HG03135 (cell line): ENCODE results near the gene HIPK3.

Source experiments
- ATAC-seq: cut with Tn5 transposase; IDR thresholded peaks from one replicate; pipeline ENCODE4 v1.9.1; 2021; ENCODE audit warnings: mild to moderate bottlenecking, moderate library complexity; ENCODE audit not compliant: unreplicated experiment

The HIPK3 gene

DNA sequence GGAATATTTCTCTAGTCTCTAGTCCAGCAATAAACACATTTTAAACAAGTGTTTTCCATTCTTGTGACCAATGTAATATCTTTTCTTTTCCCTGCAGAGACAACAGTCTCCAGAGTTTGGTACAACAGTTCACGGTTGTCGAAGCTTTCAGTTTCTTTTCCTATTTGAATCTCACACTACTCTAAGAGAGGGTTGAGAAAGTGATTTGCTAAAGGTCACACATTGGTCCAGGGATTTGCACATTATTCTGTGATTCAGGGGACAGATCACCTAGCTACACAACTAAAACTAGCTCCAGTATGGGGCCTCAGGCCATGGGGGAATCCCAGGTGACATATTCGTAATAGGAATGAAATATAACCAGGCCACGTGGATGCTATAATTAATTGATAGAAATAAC lies 132.5 kb downstream of the HIPK3 start:
- ATAC-seq, result peak; percentile 72

DNA sequence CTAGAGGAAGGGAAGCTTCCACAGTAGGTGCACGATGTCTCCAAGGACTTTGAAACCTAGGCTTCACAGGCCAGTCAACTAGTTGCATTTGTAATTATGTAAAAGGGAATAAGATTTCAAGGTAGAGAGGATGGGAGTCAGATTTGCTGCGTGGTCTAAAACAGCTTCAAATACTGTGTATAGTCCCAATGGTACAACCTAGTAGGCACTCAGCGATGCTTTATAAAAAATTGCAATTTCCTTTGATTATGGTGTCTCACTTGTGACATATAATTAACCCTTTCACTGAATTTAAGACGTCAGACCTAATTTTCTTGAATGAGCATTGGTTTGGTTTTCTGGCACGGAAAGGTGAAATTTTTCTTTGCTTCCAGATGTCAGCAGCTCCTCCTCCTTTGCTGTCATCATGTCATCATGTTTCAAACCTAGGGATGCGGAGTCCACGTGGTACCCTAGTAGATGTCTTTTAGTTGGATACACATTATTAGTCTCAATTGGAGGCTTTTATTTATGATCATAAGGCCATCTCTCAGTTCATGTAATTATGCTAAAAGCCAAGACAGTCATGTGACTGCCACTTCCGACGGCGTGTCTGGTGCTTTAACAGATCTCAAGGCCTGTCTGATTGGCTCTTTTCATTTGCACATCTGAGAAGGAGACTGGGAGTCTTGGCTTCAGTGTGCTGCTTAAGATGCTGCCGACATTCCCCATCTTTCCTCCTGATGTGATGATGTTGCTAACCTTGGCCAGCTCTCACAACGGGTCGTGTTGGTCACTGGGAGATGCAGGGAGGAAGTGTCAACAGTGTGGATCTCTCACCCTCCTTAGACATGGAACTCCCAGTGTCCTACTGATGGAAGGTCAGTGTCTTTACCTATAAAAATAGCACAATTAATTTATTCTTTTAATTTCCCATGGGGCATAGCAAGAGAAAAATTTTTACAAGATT lies 134.0 kb downstream of the HIPK3 start:
- ATAC-seq, result no peak

DNA sequence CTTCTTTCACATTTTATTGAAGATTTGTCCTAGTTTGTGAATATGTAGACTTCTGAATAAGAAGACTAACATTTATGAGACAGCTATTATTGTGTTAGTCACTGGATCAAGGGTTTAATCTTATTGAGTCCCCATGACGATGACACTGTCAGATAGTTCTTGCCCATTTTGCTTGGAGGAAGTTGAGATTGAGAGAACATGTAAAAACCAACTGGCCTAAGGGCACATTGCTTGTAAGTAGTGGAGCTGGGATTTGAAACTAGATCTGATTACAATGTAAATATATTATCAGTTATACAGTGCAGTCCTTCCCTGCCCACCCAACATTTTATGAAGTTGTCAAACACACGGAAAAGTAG lies 134.7 kb downstream of the HIPK3 start:
- ATAC-seq, result no peak

DNA sequence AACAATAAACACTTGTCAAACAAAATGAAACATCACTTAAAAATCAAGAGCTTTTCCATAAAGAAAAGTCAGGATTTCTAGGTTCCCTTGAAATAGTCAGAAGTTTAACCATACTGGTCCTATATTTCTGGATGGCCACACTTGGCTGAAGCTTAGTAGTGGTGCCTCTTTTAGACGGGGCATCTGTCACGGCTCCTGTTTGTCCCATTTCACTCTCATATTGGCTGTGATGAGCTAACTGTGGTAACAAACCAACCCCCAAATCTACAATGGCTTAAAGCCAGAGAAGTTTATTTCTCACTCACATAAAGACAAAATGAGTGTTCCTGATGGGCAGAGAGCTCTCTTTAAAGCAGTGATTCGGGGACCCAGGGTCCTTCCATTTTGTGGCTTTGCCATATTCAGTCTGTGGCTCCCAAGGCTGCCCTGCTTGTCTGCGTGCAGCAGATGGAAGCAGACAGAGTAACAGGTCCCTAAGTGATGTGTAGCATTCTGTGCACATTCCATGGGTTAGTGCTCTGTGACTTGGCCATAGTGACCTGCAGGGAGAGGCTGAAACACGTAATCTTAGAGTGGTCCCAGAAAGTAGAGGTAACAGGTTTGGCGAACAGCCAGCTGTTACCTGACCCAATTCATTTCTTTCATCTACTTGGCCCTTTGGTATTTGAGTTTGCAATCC lies 137.4 kb downstream of the HIPK3 start:
- no peak for ATAC-seq

DNA sequence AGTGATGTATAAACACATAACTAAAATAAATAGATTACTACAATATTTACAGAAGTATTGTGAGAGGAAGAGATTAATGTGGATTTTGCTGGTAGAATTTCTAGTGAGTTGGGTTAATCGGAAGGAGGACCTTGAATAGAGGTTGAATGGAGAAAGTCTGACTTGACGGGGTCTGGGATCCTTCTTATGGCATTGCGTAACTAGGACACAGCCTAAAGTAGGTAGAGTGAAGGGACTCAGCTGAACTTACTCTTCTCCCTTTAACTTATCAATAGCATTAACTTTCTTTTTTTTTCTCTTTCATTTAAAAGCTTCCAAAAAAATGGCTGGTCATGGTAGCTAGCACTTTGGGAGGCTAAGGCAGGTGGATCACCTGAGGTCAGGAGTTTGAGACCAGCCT lies 139.2 kb downstream of the HIPK3 start:
- ATAC-seq, result no peak

DNA sequence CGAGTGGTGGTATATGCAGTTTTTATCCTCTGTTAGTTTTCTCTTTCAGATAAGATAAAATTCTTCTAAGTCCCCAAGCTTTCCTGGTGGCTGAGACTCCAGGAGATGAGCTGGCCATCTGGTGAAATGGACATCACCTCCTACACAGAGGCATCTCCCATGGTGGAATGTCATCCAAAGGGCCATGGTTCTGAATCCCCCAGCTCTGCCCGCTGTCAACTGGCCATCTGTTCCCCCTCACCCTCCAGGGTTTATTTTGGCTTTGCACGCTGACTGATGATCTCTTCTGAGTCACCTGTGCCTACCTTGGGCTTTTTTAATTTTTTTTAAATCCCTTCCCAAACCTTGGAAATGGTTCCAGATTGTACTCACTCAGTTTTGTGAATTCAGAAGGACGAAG lies 142.2 kb downstream of the HIPK3 start:
- no peak for ATAC-seq

DNA sequence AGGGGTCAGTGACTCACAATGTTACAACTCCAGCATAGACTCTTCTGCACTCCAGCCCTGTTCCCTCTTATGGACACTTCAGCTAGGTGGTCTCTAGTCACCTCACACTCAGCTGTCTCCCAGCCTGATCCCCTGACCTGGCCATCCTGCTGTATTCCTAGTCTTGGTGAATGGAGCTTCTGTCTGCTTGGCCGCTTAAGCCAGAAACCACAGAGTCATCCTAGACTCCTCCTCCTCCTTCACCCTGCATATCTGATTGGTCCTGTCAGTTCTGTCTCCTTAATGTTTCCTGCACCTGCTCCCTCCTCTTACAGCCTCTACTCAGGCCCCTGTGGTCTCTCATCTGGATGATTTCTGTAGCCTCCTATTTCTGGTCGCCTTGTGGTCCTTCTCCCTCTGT lies 144.9 kb downstream of the HIPK3 start:
- ATAC-seq, result no peak

DNA sequence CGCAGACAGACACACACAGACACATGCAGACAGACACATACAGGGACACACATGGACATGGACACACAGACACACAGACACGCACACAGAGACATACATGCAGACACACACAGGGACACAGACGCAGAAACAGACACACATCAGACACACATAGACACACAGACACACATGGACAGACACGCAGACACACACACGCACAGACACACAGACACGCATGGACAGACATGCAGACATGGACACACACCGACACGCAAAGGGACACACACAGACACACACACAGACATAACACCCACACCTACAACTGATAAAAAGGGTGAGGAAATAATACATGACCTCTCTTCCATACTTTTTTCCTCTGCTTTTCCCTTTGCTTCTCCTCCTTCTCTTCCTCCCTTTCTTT lies 146.2 kb downstream of the HIPK3 start:
- no peak for ATAC-seq

DNA sequence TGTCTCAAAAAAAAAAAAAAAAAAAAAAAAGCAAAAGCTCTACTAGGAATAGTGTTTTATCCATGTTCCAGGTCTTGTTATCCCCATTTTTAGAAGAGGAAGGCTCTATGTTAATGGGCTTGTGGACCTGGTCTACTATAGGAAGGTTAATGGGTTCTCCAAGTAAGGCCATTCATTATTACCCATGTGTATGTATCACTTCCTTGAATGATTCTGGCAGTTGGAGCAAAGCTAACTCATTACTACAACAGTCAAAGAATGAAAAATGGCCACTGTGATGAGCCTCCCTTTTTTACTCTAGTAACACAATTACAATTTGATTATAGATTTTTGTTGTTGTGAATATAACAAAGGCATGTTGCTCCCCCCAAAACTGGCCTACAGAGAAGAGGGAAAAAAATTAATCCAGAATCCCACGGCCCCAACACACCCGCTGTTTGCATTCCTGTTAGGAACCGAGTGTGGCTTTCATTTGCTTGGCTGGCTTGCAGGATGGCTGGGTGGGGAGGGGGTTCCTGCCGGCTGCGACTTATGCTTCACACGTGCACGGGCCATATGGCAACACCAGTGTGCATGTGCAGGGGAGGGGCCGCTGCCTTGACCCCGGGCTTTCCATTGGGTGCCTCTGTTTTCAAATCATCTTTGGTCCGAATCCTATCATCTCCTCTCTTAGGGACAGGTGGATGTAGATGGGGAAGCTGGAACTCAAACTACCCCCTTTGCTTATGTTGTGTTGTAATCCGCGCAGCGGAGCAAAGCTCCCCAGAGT lies 148.8 kb downstream of the HIPK3 start:
- no peak for ATAC-seq
